ENCODE results near the gene RASD1.

Gene RASD1

DNA sequence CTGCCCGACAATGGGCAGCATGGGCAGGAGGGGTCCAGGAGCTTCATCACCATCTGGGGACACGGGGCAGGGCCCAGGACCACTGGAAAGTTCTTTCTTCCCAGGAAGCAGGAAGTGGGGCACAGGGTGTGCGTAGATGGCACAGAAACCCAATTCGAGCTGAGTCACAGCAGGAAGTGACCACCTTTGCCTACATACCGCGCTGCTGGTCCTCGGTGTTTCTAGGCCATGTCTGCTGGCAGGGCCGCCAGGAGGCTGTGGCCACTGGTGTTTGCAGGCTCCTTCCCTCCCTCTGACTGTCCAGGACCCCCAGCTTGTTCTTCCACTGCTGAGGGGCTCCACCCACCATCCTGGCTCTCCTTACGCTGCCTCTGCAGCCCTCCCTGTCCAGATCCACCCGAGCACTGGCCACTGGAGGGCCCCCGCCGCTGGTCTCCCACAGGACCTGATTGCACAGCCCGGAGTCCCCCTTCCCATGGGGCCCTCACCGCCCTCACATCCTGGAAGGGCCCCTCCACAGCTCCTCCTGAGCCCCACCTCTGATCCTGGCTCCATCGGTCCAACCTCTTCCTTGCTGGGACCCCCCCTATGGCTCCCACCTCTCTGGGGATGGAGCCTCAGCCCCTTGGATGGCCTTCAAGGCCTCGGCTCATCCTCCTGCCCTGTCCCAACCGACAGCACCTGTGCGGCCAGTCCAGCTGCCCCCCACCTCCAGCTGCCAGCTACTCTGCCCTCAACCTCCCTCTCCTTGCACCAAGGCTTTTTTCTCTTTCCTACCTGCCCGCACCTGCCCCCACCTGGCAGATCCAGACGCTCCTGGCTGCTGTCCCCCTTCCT lies 14.5 kb upstream of the RASD1 start:
- Histone ChIP-seq H3K4me3 (ENCODE audit: insufficient read depth, low read depth, low read length) (no peak overlapping the region), H3K27ac (ENCODE audit: insufficient read depth, low read depth, low read length, poor library complexity, severe bottlenecking) (no peak overlapping the region), H3K4me1 (ENCODE audit: control insufficient read depth, insufficient read depth, low read length) (peaks cover 22% of the 10 kb centered on the region), H3K36me3 (ENCODE audit: control insufficient read depth, insufficient read depth, low read length) (no peaks in the 10 kb centered on the region), H3K9me3 (ENCODE audit: control insufficient read depth, low read length) (no peaks in the 10 kb centered on the region), H3K27me3 (ENCODE audit: control insufficient read depth, insufficient read depth, low read length, poor library complexity, severe bottlenecking) (no peaks in the 10 kb centered on the region)
- whole genome bisulfite sequencing, 2 experiments: 90 to 94% methylated on average over 20 of the region's 20 CpGs

DNA sequence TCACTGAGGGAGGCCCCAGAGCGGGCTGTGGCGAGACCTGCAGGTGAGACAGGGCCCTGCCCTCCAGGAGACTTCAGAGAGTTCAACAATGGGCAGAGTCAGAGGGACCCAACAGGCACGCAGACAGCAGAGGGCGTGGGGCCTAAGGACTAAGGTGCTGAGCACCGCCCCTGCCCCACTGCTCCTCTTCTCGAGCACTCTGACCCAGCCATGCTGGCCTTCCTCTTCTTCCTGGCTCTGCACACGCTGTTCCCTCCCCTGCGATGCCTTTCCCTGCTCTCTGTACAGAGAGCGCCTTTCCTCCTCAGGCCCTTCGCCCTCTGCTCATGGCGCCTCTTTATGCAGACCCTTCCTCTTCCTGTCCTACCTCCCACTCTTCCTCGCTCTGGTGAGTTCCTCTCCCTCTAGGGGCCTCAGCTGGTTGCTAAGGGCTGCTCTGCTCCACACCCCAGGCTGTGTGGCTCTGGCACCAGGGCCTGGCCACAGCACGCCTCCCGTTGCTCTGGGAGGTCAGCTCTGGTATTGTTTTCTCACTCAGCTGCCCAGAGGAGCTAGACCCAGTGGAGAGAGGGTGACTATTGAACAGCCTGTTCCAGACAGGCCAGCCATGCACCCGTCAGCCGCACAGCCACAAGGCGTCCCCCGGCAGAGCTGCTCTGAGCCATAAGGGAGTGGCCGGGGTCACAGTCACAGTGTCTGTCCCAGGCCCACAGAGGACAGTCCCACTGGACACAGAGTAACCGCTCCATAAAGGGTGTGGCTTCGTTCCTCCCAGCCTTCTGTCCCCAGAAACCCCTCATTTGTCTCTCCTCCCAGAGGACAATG lies 13.6 kb upstream of the RASD1 start:
- peaks cover 13% of the 10 kb centered on the region for H3K4me1 ChIP-seq (ENCODE audit: control insufficient read depth, insufficient read depth, low read length)
- H3K9me3 ChIP-seq (ENCODE audit: control insufficient read depth, low read length): no peaks in the 10 kb centered on the region
- H3K4me3 ChIP-seq (ENCODE audit: insufficient read depth, low read depth, low read length): no peak overlapping the region
- no peaks in the 10 kb centered on the region for H3K27me3 ChIP-seq (ENCODE audit: control insufficient read depth, insufficient read depth, low read length, poor library complexity, severe bottlenecking)
- 93 to 94% methylated on average over 21 of the region's 21 CpGs for WGBS, 2 experiments
- H3K27ac ChIP-seq (ENCODE audit: insufficient read depth, low read depth, low read length, poor library complexity, severe bottlenecking): no peak overlapping the region
- no peaks in the 10 kb centered on the region for H3K36me3 ChIP-seq (ENCODE audit: control insufficient read depth, insufficient read depth, low read length)

DNA sequence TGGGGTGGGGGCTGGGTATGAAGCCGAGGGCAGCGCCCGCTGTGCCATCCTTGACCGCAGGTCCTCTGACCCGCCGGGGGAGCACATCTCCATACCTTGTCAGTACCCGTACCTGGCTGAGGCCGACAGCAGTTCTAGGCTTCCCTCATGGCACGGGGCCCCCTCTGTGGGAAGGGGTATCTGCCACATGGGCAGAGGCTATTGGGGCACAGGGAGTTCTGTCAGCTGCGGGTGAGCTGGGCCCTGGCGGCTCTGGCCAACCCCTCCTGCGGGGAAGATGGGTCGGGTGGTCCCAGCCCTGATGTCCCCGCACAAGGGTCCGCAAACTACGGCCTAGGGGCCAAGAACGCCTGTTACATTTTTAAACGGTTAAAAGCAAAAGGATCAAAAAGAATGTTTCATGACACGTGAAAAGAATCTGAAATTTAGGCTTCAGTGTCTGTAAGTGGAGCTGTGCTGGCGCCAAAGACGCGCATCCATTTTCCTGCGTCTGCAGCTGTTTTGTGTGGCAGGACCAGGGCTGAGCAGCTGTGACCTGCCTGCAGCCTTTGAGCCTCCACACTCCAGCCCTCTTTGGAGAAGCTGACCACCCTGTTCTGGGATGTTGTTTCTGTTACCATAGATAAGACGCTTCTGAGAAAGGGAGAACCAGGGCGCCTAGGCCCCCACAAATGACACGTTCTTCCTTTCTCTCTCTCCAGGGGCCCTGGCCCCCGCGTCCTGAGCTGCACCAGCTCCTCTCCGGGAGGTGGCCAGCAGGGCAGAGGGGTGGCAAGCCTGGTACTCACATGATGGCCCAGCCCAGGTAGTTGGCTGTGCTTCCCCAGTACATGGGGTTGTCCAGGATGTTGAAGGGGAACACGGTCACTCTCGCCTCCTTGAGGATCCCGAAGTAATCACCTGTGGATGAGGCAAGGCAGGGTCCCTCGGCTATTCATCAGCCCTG lies 12.7 kb upstream of the RASD1 start:
- Histone ChIP-seq H3K27ac (ENCODE audit: insufficient read depth, low read depth, low read length, poor library complexity, severe bottlenecking) (no peak overlapping the region), H3K27me3 (ENCODE audit: control insufficient read depth, insufficient read depth, low read length, poor library complexity, severe bottlenecking) (no peaks in the 10 kb centered on the region), H3K4me1 (ENCODE audit: control insufficient read depth, insufficient read depth, low read length) (peaks cover 9% of the 10 kb centered on the region), H3K36me3 (ENCODE audit: control insufficient read depth, insufficient read depth, low read length) (no peaks in the 10 kb centered on the region), H3K4me3 (ENCODE audit: insufficient read depth, low read depth, low read length) (no peak overlapping the region), H3K9me3 (ENCODE audit: control insufficient read depth, low read length) (no peaks in the 10 kb centered on the region)
- WGBS, 2 experiments: 92% methylated on average over 33 of the region's 33 CpGs

DNA sequence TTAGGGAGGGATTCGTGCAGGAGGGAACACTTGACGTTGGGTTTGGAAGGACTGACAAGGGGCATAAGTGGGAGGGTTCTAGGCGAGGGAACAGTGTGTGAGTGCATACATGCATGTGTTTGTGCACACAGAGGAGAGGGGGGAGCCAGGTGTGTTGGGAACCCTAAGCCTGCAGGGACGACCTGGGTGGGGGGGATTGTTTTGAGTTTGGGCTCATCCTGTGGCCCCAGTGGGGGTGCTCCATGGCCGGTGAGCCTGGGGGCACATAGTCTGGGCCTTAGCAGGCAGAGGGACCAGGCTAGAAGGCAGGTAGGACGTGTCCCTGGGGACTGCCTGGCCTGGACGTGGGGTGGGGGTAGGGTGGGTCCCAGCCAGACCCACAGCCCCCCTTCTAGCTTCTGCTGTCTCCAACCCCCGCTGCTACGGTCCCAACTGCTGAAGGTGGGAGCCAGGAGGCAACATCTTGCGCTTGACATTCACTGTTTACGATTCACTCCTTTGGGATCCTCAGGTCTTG lies 11.9 kb upstream of the RASD1 start:
- 92 to 93% methylated on average over 11 of the region's 11 CpGs for WGBS, 2 experiments

DNA sequence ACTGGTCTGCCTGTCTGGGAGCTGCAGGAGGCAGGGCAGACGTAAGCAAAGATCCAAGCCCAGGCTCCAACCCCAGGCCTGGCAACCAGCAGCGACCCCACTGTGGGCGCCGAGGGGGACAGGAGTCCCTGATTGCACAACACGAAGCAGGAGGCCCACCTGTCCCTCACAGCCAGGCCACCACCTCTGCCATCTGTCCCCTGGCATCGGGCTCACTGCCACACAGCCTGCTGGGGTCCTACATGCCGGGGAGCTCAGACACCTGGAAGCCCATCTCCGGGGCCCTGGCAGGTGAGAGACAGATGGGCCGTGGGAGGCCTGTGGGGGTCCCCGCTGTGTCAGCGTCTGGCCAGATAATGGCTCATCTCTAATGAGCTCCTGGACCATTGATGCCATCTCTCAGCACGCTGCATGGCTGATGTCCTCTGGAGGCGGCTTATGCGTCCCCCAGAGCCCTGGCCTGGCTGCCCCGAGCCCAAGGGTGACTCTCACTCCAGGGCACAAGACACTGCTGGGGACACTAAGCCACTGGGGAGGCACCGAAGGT lies 11.3 kb upstream of the RASD1 start:
- 87 to 89% methylated on average over 16 of the region's 16 CpGs for WGBS, 2 experiments
- Histone ChIP-seq H3K27ac (ENCODE audit: insufficient read depth, low read depth, low read length, poor library complexity, severe bottlenecking) (no peak overlapping the region), H3K36me3 (ENCODE audit: control insufficient read depth, insufficient read depth, low read length) (no peaks in the 10 kb centered on the region), H3K9me3 (ENCODE audit: control insufficient read depth, low read length) (no peaks in the 10 kb centered on the region), H3K27me3 (ENCODE audit: control insufficient read depth, insufficient read depth, low read length, poor library complexity, severe bottlenecking) (no peaks in the 10 kb centered on the region), H3K4me3 (ENCODE audit: insufficient read depth, low read depth, low read length) (no peak overlapping the region), H3K4me1 (ENCODE audit: control insufficient read depth, insufficient read depth, low read length) (peaks cover 15% of the 10 kb centered on the region)

More for the DNA sequence above, 11.9 kb upstream of the RASD1 start:
- H3K4me3 ChIP-seq (ENCODE audit: insufficient read depth, low read depth, low read length): no peak overlapping the region
- H3K27ac ChIP-seq (ENCODE audit: insufficient read depth, low read depth, low read length, poor library complexity, severe bottlenecking): no peak overlapping the region
- no peaks in the 10 kb centered on the region for H3K27me3 ChIP-seq (ENCODE audit: control insufficient read depth, insufficient read depth, low read length, poor library complexity, severe bottlenecking)
- H3K9me3 ChIP-seq (ENCODE audit: control insufficient read depth, low read length): no peaks in the 10 kb centered on the region
- no peaks in the 10 kb centered on the region for H3K36me3 ChIP-seq (ENCODE audit: control insufficient read depth, insufficient read depth, low read length)
- H3K4me1 ChIP-seq (ENCODE audit: control insufficient read depth, insufficient read depth, low read length): peaks cover 11% of the 10 kb centered on the region

DNA sequence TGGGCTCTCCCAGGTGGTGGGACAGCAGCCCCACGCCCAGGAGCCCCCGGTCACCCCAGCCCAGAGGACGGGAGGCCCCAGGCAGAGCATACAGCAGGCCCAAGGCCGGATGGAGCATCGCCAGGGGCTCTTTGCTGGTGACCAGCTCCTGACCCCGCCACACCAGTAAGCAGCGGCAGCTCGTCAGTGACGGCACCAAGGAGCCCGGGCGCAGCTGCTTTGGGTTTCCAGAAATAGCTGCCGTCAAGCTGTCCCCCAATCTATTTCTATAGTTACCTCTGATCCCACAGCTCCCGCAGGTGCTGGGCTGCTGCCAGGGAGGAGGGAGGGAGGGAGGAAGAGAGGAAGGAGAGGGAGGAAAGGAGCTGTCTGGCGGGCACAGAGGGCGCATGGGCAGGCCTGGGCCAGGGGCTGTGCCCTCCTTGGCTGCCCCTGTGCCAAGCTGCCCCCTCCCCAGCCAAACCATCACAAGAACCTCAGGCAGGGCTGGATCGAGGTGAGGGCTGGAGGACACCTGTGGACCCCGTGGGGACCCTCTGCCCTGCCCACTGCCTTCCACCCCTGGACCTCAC lies 10.8 kb upstream of the RASD1 start:
- 94 to 95% methylated on average over 17 of the region's 17 CpGs for WGBS, 2 experiments
- H3K36me3 ChIP-seq (ENCODE audit: control insufficient read depth, insufficient read depth, low read length): no peaks in the 10 kb centered on the region

DNA sequence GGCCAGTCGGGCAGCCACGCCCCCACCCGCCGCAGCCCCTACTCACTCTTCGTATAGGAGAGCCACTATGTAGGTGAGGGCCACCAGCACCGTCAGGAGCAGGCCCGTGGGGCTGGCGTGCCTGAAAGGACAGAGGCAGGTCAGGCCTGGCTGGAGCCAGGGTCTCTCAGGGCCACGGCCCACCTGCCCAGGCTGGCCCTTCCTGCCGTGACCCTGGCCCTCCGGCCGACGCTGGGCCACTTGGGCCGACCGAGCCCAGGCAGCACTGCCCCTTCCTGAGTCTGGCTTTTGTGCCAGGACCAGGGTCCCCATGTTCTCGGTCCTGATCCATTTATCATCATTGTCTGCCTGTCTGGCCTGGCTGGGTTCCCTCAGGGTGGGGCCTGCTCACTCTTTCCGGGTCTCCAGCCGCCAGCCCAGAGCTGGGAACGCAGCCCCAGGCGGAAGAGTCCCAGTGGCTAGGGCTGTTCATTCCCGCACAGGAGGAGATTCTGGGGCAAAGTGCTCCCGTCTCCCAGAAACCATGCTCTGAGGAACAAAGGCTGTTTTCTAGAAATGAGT lies 10.1 kb upstream of the RASD1 start:
- Histone ChIP-seq H3K4me1 (ENCODE audit: control insufficient read depth, insufficient read depth, low read length) (peaks cover 15% of the 10 kb centered on the region), H3K4me3 (ENCODE audit: insufficient read depth, low read depth, low read length) (no peak overlapping the region), H3K27ac (ENCODE audit: insufficient read depth, low read depth, low read length, poor library complexity, severe bottlenecking) (no peak overlapping the region), H3K9me3 (ENCODE audit: control insufficient read depth, low read length) (no peaks in the 10 kb centered on the region), H3K36me3 (ENCODE audit: control insufficient read depth, insufficient read depth, low read length) (no peaks in the 10 kb centered on the region), H3K27me3 (ENCODE audit: control insufficient read depth, insufficient read depth, low read length, poor library complexity, severe bottlenecking) (no peaks in the 10 kb centered on the region)
- WGBS, 2 experiments: 90% methylated on average over 22 of the region's 22 CpGs

More for the DNA sequence above, 10.8 kb upstream of the RASD1 start:
- Histone ChIP-seq H3K4me3 (ENCODE audit: insufficient read depth, low read depth, low read length) (no peak overlapping the region), H3K9me3 (ENCODE audit: control insufficient read depth, low read length) (no peaks in the 10 kb centered on the region), H3K27ac (ENCODE audit: insufficient read depth, low read depth, low read length, poor library complexity, severe bottlenecking) (no peak overlapping the region), H3K27me3 (ENCODE audit: control insufficient read depth, insufficient read depth, low read length, poor library complexity, severe bottlenecking) (no peaks in the 10 kb centered on the region), H3K4me1 (ENCODE audit: control insufficient read depth, insufficient read depth, low read length) (peaks cover 15% of the 10 kb centered on the region)

DNA sequence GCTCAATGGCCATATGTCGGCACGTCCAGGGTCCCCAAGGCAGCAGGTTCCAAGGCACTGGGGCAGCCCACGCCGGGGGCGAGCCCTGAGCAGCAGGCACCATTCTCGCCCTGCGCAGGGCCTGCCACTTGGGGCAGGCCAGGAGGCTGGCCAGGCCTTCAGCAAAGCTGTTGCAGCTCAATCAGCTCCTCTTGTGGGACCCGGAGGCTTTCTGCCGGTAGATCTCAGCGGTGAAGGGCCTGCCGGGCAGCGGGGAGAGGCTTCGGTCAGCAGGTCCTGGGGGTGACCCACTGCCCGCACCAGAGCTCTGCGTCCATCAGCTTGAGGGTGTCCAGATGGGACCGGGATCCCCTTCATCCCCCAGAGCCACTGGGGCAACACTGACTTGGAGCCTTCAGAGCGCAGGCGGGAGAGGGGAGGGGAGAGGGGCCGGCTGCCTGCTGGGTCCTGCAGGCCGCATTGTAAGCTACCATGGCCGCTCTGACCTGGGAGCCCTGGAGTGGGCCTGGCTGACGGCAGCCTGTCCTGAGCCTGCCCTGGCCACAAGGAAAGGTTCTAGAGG lies 9.5 kb upstream of the RASD1 start:
- Histone ChIP-seq H3K27me3 (ENCODE audit: control insufficient read depth, insufficient read depth, low read length, poor library complexity, severe bottlenecking) (no peaks in the 10 kb centered on the region), H3K36me3 (ENCODE audit: control insufficient read depth, insufficient read depth, low read length) (no peaks in the 10 kb centered on the region), H3K4me1 (ENCODE audit: control insufficient read depth, insufficient read depth, low read length) (peaks cover 15% of the 10 kb centered on the region), H3K27ac (ENCODE audit: insufficient read depth, low read depth, low read length, poor library complexity, severe bottlenecking) (no peak overlapping the region), H3K4me3 (ENCODE audit: insufficient read depth, low read depth, low read length) (no peak overlapping the region), H3K9me3 (ENCODE audit: control insufficient read depth, low read length) (no peaks in the 10 kb centered on the region)
- 85 to 88% methylated on average over 22 of the region's 22 CpGs for WGBS, 2 experiments

DNA sequence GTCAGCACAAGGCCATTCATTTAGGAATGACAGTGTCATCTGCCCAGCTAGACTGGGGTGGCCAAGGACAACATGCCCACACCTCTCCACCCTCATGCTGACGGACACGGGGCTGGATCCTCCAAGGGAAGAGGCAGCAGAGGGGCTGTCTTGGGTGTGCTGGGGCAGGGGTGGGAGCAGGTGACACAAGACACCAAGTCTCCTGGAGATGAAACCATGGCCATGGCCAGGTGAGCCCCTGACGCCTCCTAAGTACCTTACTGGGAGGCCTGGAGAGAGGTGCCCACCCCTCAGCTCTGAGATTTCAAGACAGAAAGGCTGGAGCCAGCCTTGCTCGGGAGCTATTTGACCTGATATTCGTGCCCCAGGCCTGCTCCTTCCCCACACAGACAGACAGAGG lies 9.0 kb upstream of the RASD1 start:
- H3K27ac ChIP-seq (ENCODE audit: insufficient read depth, low read depth, low read length, poor library complexity, severe bottlenecking): no peak overlapping the region
- no peaks in the 10 kb centered on the region for H3K27me3 ChIP-seq (ENCODE audit: control insufficient read depth, insufficient read depth, low read length, poor library complexity, severe bottlenecking)
- H3K4me1 ChIP-seq (ENCODE audit: control insufficient read depth, insufficient read depth, low read length): peaks cover 15% of the 10 kb centered on the region
- H3K4me3 ChIP-seq (ENCODE audit: insufficient read depth, low read depth, low read length): no peak overlapping the region
- H3K36me3 ChIP-seq (ENCODE audit: control insufficient read depth, insufficient read depth, low read length): no peaks in the 10 kb centered on the region
- no peaks in the 10 kb centered on the region for H3K9me3 ChIP-seq (ENCODE audit: control insufficient read depth, low read length)
- WGBS, 2 experiments: 96 to 98% methylated on average over 5 of the region's 5 CpGs
